ENCODE measurements around the gene JPH4. TPM values are rescaled to one million over a fixed set of nuclear protein-coding genes. Genes with fewer than 3 reads are reported as not detected.
A peak's percentile ranks its signal among the peaks of the same experiment; 100 is the strongest.

Gene JPH4
- total and polyA plus RNA-seq, 2 experiments from 2014 or later, result 2.7 TPM

GRCh38 chr14:23568021-23568599 lies 10.5 kb downstream of the JPH4 start:
- Histone ChIP-seq H3K9me3 (ENCODE audit: low read depth) (no peaks in the 10 kb centered on the region), H3K27ac (peak overlapping the region; percentile 92), H4K20me1 (ENCODE audit: insufficient read depth, poor library complexity, severe bottlenecking) (no peaks in the 10 kb centered on the region), H3K36me3 (replicated peaks; ENCODE audit: insufficient read depth, low read depth) (no peaks in the 10 kb centered on the region), H2AFZ (peak overlapping the region; percentile 75), H3K79me2 (peaks cover 13% of the 10 kb centered on the region), H3K4me2 (peak overlapping the region; percentile 91), H3K27me3 (peaks cover under 1% of the 10 kb centered on the region), H3K4me1 (ENCODE audit: insufficient read depth) (peaks cover 16% of the 10 kb centered on the region), H3K4me3 (no peak overlapping the region), H3K9me2 (replicated peaks; ENCODE audit: insufficient read depth) (no peaks in the 10 kb centered on the region)
- TF ChIP-seq, protein P1, sequence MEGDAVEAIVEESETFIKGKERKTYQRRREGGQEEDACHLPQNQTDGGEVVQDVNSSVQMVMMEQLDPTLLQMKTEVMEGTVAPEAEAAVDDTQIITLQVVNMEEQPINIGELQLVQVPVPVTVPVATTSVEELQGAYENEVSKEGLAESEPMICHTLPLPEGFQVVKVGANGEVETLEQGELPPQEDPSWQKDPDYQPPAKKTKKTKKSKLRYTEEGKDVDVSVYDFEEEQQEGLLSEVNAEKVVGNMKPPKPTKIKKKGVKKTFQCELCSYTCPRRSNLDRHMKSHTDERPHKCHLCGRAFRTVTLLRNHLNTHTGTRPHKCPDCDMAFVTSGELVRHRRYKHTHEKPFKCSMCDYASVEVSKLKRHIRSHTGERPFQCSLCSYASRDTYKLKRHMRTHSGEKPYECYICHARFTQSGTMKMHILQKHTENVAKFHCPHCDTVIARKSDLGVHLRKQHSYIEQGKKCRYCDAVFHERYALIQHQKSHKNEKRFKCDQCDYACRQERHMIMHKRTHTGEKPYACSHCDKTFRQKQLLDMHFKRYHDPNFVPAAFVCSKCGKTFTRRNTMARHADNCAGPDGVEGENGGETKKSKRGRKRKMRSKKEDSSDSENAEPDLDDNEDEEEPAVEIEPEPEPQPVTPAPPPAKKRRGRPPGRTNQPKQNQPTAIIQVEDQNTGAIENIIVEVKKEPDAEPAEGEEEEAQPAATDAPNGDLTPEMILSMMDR (IDR thresholded peaks at IDR 0.05; ENCODE audit: poor library complexity), result no peak
- no peak for TF ChIP-seq EZH2phosphoT487 (IDR thresholded peaks at IDR 0.05; ENCODE audit: low read depth, severe bottlenecking, unreplicated experiment)
- no peak for TF ChIP-seq EZH2 (IDR thresholded peaks at IDR 0.05; ENCODE audit: borderline replicate concordance)
- WGBS (ENCODE audit: low lambda C conversion rate, missing lambda C conversion rate), result 86% methylated on average over 2 of the region's 2 CpGs
- no peak for DNase-seq (ENCODE audit: low spot score)

DNA sequence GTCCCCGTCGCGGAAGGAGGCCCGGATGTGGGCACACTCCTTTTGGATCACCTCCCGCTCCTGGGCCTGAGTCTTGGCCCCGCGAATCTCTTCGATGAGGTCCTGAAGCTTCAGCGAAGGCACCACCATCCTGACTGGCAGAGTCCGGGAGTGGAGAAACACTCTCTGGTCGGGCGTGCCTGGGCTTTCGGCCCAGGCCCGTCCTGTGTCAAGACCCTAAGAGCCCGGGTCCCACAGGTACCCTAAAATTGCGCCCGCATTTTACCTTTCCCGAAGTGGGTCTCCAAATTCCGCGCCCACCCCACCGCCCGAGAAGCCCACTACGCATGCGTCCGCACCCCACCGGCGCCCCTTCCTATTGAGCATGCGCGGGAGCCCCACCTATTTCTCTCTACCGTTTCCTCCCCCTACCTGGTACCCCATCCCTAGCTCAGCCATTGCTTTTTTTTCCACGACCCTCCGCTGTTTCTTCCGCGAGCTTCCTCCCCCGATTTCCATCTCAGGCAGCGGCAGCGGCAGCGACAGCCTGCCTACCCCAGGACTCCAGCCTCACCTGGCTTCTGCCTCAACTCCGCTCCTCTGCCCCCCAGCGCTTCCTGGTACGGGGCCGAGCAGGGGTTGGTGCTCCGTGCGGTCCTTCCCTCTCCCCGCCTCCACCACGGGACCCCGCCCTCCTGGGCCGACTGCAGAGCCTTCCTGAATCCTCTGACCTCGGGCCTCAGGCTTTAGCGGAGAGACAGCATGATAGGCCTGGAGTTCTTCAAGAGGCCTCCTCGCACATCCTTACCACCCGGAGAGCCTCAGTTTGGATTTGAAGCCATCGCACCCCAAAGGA lies 11.2 kb downstream of the JPH4 start, which contains the start of gene AP1G2:
Gene AP1G2, minus strand, starts transcription at position 606 of the 835 bp plus-strand sequence. Its CDS starts 477 bp downstream, at position 129.
- WGBS (ENCODE audit: low lambda C conversion rate, missing lambda C conversion rate), result under 1% methylated on average over 50 of the region's 53 CpGs
- peak; percentile 96 for DNase-seq (ENCODE audit: low spot score)
- Histone ChIP-seq H3K36me3 (replicated peaks; ENCODE audit: insufficient read depth, low read depth) (no peaks in the 10 kb centered on the region), H3K4me1 (ENCODE audit: insufficient read depth) (peaks cover 16% of the 10 kb centered on the region), H3K27me3 (no peaks in the 10 kb centered on the region), H3K4me3 (peak within 1 kb of the TSS; percentile 74), H3K9me3 (ENCODE audit: low read depth) (no peaks in the 10 kb centered on the region), H2AFZ (peak within 1 kb of the TSS; percentile 75), H3K4me2 (peak within 1 kb of the TSS; percentile 91), H3K79me2 (peaks cover 13% of the 10 kb centered on the region), H3K27ac (peak within 1 kb of the TSS; percentile 92), H4K20me1 (ENCODE audit: insufficient read depth, poor library complexity, severe bottlenecking) (no peaks in the 10 kb centered on the region), H3K9me2 (replicated peaks; ENCODE audit: insufficient read depth) (no peaks in the 10 kb centered on the region)
- TF ChIP-seq EZH2phosphoT487 (IDR thresholded peaks at IDR 0.05; ENCODE audit: low read depth, severe bottlenecking, unreplicated experiment) (no peak), EZH2 (IDR thresholded peaks at IDR 0.05; ENCODE audit: borderline replicate concordance) (no peak)
- TF ChIP-seq, protein P1 (IDR thresholded peaks at IDR 0.05; ENCODE audit: poor library complexity), result no peak

DNA sequence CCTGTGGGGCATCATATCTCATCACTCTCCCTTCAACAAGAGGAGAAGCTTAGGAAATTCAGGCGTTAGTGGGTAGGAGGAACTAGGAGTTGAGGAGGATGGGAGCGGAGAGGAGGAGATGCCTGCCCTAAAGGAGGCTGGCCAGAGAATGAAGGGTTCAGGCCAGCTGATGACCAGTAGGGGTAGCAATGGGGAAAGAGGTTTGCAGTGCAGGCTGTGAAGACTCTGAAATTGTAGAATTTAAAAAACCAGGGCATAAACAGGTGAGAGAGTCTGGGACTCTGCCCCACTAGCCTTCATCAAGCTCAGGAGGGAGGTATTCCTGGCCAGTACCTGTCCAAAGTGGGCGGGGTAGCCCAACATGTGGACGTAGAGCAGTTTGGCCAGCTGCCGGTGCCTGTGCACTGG lies 11.8 kb downstream of the JPH4 start:
- Histone ChIP-seq H3K9me3 (ENCODE audit: low read depth) (no peaks in the 10 kb centered on the region), H3K4me2 (peak overlapping the region; percentile 91), H2AFZ (peak overlapping the region; percentile 75), H3K4me1 (ENCODE audit: insufficient read depth) (peaks cover 16% of the 10 kb centered on the region), H3K4me3 (peak overlapping the region; percentile 74), H4K20me1 (ENCODE audit: insufficient read depth, poor library complexity, severe bottlenecking) (no peaks in the 10 kb centered on the region), H3K79me2 (peaks cover 13% of the 10 kb centered on the region), H3K27ac (peak overlapping the region; percentile 92), H3K27me3 (no peaks in the 10 kb centered on the region), H3K9me2 (replicated peaks; ENCODE audit: insufficient read depth) (no peaks in the 10 kb centered on the region), H3K36me3 (replicated peaks; ENCODE audit: insufficient read depth, low read depth) (no peaks in the 10 kb centered on the region)
- DNase-seq (ENCODE audit: low spot score), result no peak
- WGBS (ENCODE audit: low lambda C conversion rate, missing lambda C conversion rate), result 25% methylated on average over 5 of the region's 5 CpGs
- TF ChIP-seq EZH2phosphoT487 (IDR thresholded peaks at IDR 0.05; ENCODE audit: low read depth, severe bottlenecking, unreplicated experiment), result no peak
- no peak for TF ChIP-seq EZH2 (IDR thresholded peaks at IDR 0.05; ENCODE audit: borderline replicate concordance)
- TF ChIP-seq, protein P1 (IDR thresholded peaks at IDR 0.05; ENCODE audit: poor library complexity), result peak; percentile 14
